K562 (cell line): ENCODE results near the gene AHCYL2. TPM values are rescaled to one million over a fixed set of nuclear protein-coding genes. Genes with fewer than 3 reads are reported as not detected.
A peak's percentile ranks its signal among the peaks of the same experiment; 100 is the strongest.

Experiments used
- ARNT ChIP-seq, 2 experiments: fragments of 450-650 bp; IDR thresholded peaks; 2 replicates each; pipeline ENCODE4 v1.6.1; 2016; ENCODE audit warnings: mild to moderate bottlenecking in 1 of 2
- EGR1 ChIP-seq: fragments of 450-650 bp; conservative IDR thresholded peaks from 2 replicates; pipeline ENCODE4 v1.6.1; 2017; ENCODE audit warnings: mild to moderate bottlenecking
- EP300 ChIP-seq: IDR thresholded peaks from 2 replicates; pipeline ENCODE4 v1.6.1; 2012; ENCODE audit warnings: low read length, improper control_type of control experiment
- FOSL1 ChIP-seq: fragments of 200-800 bp; sonication (Bioruptor generic); conservative IDR thresholded peaks from 2 replicates; pipeline ENCODE4 v1.6.1; 2016; ENCODE audit warnings: missing genetic modification characterization, missing compliant biosample characterization
- HMGN3 ChIP-seq: IDR thresholded peaks from 2 replicates; pipeline ENCODE4 v1.6.1; 2011; ENCODE audit warnings: borderline replicate concordance, low read depth, mild to moderate bottlenecking, mixed read lengths, low read length; ENCODE audit not compliant: insufficient read length; ENCODE audit errors: extremely low read depth
- NR2F6 ChIP-seq: fragments of 450-650 bp; formaldehyde crosslinking; IDR thresholded peaks from 2 replicates; pipeline ENCODE4 v1.4.0; 2020; ENCODE audit warnings: mild to moderate bottlenecking
- NR3C1 ChIP-seq: sonication (generic); formaldehyde crosslinking; IDR thresholded peaks from 2 replicates; pipeline ENCODE4 v1.8.1; 2022; ENCODE audit warnings: missing genetic modification reagents
- PCBP1 ChIP-seq: fragments of 200-400 bp; formaldehyde crosslinking; IDR thresholded peaks from 2 replicates; pipeline ENCODE4 v1.6.1; 2018; ENCODE audit warnings: mild to moderate bottlenecking, low read depth, low read length; ENCODE audit not compliant: poor library complexity, severe bottlenecking
- RREB1 ChIP-seq: fragments of 250-450 bp; sonication (Bioruptor Pico); IDR thresholded peaks from 2 replicates; pipeline ENCODE4 v1.4.0; 2020
- SIN3A ChIP-seq, 2 experiments: fragments of 150-350 bp in 1 of 2; IDR thresholded peaks; 2 replicates each; pipeline ENCODE4 v1.6.1; 2011 to 2016; ENCODE audit warnings: borderline replicate concordance in 2 of 2, low read depth in 2 of 2, low read length in 2 of 2, mild to moderate bottlenecking in 2 of 2, moderate library complexity in 2 of 2; ENCODE audit not compliant: control insufficient read depth in 1 of 2
- SIX5 ChIP-seq, 2 experiments: IDR thresholded peaks; 2 replicates each; pipeline ENCODE4 v1.6.1; 2011; ENCODE audit warnings: low read length in 2 of 2, borderline replicate concordance in 1 of 2, low read depth in 1 of 2, mild to moderate bottlenecking in 1 of 2, moderate library complexity in 1 of 2; ENCODE audit not compliant: insufficient read depth in 1 of 2
- ZNF699 ChIP-seq: fragments of 250-450 bp; sonication (Bioruptor Pico); IDR thresholded peaks from 2 replicates; pipeline ENCODE4 v1.8.0; 2021; ENCODE audit warnings: mild to moderate bottlenecking, moderate library complexity; ENCODE audit not compliant: insufficient replicate concordance
- polyA plus RNA-seq, 8 experiments: library from polyadenylated mRNA; depleted of rRNA in 4 of 8; stranded (reverse) in 5 of 8; unstranded in 3 of 8; fragments of >200 nt; fragmentation: Nextera tagmentation in 2 of 8; fragmentation: Illumina TruSeq in 1 of 8; extraction: Ambion mirVana in 2 of 8; extraction: Trizol in 1 of 8; gene quantifications; 2 replicates each; pipeline versions ENCODE4 v1.2.1 to v1.2.3, GENCODE V29; 2011 to 2014; ENCODE audit warnings: inconsistent platforms in 1 of 8, missing spikeins in 1 of 8
- total RNA-seq, 7 experiments: library from RNA; depleted of rRNA in 6 of 7; stranded (reverse); fragments of >200 nt in 6 of 7; fragmentation: Illumina TruSeq in 2 of 7; extraction: Trizol in 2 of 7; gene quantifications; 2 replicates each; pipeline versions ENCODE4 v1.2.1 to v1.2.3, GENCODE V29; 2011 to 2021; ENCODE audit warnings: low replicate concordance in 1 of 7
- TF ChIP-seq, protein P1 (sequence below): fragments of 250-450 bp; sonication (Bioruptor Pico); IDR thresholded peaks from 2 replicates; pipeline ENCODE4 v1.8.0; 2021; ENCODE audit warnings: mild to moderate bottlenecking, moderate library complexity
- TF ChIP-seq, protein P2 (sequence below): fragments of 250-450 bp; sonication (Bioruptor Pico); IDR thresholded peaks from 2 replicates; pipeline ENCODE4 v1.5.0; 2021
- TF ChIP-seq, protein P3 (sequence below): fragments of 450-650 bp; IDR thresholded peaks from one replicate; pipeline ENCODE4 v1.6.1; 2018; ENCODE audit warnings: mild to moderate bottlenecking, moderate library complexity; ENCODE audit not compliant: partially characterized antibody
- TF ChIP-seq, protein P4 (sequence below): fragments of 450-650 bp; IDR thresholded peaks from 2 replicates; pipeline ENCODE4 v1.6.1; 2016

The AHCYL2 gene
- total and polyA plus RNA-seq, 9 of the 15 experiments (the other 6 are each of a cell fraction or from before 2014, with no cell fraction given) = 0.93 to 10.5 (median 5.2) TPM

- TF ChIP-seq EP300 (peak; percentile 96), SIN3A (IDR thresholded peaks at IDR 0.05; ENCODE audit: borderline replicate concordance in 2 of 2, control insufficient read depth in 1 of 2, low read depth in 2 of 2, low read length in 2 of 2) (no peak), ARNT (IDR thresholded peaks at IDR 0.05) (peak in 1 of 2 experiments; percentile 96; a peak in 3 of 4 replicates), NR2F6 (CRISPR knock-in tag) (no peak), PCBP1 (no peak), ZNF699 (CRISPR knock-in tag) (no peak), FOSL1 (peak; percentile 100), SIX5 (IDR thresholded peaks at IDR 0.05; ENCODE audit: borderline replicate concordance in 1 of 2, insufficient read depth in 1 of 2, low read depth in 1 of 2, low read length in 2 of 2) (no peak), RREB1 (CRISPR knock-in tag) (0 out of 2 replicates have a peak, but pooled peaks have one; percentile 47), EGR1 (peak; percentile 98), HMGN3 (no peak), NR3C1 (CRISPR knock-in tag) (no peak)
- TF ChIP-seq, protein P1, sequence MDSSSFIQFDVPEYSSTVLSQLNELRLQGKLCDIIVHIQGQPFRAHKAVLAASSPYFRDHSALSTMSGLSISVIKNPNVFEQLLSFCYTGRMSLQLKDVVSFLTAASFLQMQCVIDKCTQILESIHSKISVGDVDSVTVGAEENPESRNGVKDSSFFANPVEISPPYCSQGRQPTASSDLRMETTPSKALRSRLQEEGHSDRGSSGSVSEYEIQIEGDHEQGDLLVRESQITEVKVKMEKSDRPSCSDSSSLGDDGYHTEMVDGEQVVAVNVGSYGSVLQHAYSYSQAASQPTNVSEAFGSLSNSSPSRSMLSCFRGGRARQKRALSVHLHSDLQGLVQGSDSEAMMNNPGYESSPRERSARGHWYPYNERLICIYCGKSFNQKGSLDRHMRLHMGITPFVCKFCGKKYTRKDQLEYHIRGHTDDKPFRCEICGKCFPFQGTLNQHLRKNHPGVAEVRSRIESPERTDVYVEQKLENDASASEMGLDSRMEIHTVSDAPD = no peak
- TF ChIP-seq, protein P2, sequence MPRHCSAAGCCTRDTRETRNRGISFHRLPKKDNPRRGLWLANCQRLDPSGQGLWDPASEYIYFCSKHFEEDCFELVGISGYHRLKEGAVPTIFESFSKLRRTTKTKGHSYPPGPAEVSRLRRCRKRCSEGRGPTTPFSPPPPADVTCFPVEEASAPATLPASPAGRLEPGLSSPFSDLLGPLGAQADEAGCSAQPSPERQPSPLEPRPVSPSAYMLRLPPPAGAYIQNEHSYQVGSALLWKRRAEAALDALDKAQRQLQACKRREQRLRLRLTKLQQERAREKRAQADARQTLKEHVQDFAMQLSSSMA (CRISPR knock-in tag) = no peak
- TF ChIP-seq, protein P3, sequence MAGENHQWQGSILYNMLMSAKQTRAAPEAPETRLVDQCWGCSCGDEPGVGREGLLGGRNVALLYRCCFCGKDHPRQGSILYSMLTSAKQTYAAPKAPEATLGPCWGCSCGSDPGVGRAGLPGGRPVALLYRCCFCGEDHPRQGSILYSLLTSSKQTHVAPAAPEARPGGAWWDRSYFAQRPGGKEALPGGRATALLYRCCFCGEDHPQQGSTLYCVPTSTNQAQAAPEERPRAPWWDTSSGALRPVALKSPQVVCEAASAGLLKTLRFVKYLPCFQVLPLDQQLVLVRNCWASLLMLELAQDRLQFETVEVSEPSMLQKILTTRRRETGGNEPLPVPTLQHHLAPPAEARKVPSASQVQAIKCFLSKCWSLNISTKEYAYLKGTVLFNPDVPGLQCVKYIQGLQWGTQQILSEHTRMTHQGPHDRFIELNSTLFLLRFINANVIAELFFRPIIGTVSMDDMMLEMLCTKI = no peak
- TF ChIP-seq, protein P4, sequence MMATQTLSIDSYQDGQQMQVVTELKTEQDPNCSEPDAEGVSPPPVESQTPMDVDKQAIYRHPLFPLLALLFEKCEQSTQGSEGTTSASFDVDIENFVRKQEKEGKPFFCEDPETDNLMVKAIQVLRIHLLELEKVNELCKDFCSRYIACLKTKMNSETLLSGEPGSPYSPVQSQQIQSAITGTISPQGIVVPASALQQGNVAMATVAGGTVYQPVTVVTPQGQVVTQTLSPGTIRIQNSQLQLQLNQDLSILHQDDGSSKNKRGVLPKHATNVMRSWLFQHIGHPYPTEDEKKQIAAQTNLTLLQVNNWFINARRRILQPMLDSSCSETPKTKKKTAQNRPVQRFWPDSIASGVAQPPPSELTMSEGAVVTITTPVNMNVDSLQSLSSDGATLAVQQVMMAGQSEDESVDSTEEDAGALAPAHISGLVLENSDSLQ = peak; percentile 99
Observed at GRCh38 chr7:129438839-129439651, 214.2 kb downstream of the AHCYL2 start (continued).
